GM18499 (cell line): ENCODE data around the gene WSCD2.

Source experiments
- ATAC-seq: cut with Tn5 transposase; IDR thresholded peaks from one replicate; pipeline ENCODE4 v1.9.1; 2021; ENCODE audit warnings: moderate number of reproducible peaks; ENCODE audit not compliant: insufficient read depth, unreplicated experiment

Gene WSCD2

GRCh38 chr12:108106599-108106998 is 22.5 kb upstream of the WSCD2 start:
- no peak for ATAC-seq

DNA sequence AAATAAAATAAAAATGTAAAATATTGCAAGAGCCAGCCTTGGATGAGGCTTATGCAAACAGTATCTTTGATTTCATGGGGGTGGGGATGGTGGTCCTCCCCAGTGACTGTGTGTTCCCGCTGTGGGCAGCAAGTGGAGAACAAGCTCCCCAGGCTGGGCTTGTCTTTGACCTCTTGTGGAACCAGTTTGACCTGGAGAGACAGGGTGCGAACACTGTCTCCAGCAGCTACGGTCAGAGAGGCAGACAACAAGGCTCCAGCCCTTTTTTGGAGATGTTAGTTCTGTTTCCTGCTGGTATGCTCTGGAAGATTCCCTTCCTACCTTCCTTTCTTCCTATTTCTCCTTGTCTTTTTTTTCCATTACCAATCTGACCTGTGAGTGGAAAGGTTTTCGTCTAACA is 21.8 kb upstream of the WSCD2 start:
- no peak for ATAC-seq

- no peak for ATAC-seq
These were observed 19.6 kb upstream of the WSCD2 start for GRCh38 chr12:108109504-108109903.

DNA sequence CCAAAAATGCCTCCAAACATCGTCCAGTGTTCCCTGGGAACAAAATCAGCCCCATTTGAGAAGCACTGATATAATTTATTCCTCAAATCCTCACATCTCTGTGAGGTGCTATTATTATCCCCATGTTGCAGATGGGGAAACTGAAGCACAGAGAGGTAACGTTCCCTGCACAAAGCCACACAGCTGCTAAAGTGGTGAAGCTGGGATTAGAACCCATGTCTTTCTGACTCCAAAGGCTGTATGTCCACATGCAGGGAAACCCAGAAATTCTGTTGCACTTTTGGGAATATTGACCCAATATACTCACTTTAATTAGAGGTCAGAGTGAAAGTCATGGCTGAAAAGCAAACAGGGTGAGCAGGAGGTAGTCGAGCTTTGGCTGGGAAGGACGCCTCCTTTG is 19.1 kb upstream of the WSCD2 start:
- ATAC-seq = no peak

- ATAC-seq = no peak
These were observed 18.2 kb upstream of the WSCD2 start for GRCh38 chr12:108110844-108111243.

GRCh38 chr12:108112832-108113556 is 16.1 kb upstream of the WSCD2 start:
- no peak for ATAC-seq

DNA sequence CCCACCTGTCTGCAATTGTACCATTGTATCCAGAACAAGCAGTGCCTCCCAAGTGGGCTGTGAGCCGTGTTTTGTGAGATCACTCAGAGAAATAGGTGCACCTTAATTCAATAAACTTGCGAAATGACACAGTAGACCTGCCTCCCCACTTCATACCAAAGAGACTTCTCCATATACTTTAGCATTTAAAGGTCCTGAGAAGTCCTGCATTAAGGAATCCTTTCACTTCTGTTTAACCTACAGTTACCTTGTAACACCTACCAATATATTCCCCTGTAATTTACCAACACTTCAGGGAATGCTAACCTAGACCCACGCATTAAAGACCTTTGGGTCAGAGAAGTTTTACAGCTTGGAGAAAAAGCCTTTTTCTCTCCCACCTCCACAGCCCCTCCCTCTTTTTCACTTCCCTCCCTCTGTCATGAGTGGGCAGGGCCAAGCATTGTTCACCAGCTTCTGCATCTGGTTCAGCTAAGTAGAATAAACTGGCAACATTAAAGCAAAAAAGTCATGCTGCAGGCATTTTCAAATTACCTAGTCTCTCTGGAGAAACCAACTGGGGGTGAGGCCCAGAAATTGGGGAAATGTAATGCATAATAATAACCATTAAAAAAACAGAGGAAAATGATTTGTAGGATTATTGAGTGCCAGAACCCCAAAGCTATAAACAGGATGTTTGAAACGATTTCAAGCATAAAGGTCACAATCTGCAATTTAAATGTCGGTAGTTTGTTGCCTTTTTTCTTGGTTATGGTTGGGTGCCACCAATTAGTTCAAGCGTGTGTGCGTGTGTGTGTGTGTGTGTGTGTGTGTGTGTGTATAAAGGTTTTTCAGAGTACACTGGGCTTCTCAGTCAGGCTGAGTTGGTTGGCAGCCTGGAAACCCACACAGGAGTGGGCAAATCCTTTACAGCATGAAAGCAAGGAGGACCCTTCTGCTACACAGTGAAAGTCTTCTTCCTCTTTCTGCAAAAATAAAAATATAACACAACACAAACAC is 13.7 kb upstream of the WSCD2 start:
- ATAC-seq = no peak

DNA sequence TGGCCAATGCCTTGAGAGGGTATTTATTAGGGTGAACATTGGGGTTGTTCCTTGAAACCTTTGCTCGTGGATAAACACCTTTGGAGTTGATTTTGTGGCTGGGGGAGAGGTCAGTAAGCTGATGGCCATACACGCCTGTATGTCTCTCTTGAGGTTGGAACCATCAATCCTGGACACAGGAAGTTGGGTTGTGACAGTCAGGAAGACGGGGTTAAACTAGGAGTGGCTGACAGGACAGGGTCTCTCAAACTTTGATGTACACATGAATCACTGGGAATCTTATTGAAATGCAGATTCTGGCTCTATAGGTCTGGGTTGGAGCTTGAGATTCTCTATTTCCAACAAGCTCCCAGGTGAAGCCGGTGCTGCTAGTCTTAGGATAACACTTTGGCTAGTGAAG is 12.8 kb upstream of the WSCD2 start:
- no peak for ATAC-seq

- no peak for ATAC-seq
These were observed 12.4 kb upstream of the WSCD2 start for GRCh38 chr12:108116699-108117098.

DNA sequence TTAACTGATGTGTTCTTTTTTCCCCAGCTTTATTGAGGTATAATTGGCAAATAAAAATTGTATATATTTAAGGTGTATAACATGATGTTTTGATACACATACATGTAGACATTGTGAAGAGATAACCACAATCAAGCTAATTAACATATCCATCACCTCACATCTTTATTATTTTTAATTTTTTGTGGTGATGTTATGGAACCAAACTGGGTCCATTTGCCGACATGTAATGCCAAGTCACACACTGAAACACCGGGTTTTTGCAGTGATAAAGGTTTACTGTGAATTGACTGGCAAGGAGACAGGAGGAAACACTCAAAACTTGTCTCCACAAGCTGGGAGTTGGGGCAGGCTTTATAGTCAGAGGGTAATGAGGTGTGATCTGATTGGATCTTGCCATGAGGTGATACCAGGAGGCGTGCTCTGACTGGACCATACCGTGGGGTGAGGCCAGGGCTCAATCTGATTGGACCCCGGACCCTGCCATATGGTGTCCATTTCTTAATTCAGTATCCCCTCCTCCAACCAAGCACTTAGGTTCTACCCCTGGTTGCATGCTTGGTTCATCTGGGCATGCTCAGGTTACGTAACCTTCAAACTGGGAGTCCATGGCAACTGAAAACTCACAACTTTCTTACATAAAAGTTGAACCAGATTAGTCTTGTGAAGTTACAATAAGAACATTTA is 11.8 kb upstream of the WSCD2 start:
- ATAC-seq = no peak

- no peak for ATAC-seq
These were observed 11.2 kb upstream of the WSCD2 start for GRCh38 chr12:108117902-108118301.

DNA sequence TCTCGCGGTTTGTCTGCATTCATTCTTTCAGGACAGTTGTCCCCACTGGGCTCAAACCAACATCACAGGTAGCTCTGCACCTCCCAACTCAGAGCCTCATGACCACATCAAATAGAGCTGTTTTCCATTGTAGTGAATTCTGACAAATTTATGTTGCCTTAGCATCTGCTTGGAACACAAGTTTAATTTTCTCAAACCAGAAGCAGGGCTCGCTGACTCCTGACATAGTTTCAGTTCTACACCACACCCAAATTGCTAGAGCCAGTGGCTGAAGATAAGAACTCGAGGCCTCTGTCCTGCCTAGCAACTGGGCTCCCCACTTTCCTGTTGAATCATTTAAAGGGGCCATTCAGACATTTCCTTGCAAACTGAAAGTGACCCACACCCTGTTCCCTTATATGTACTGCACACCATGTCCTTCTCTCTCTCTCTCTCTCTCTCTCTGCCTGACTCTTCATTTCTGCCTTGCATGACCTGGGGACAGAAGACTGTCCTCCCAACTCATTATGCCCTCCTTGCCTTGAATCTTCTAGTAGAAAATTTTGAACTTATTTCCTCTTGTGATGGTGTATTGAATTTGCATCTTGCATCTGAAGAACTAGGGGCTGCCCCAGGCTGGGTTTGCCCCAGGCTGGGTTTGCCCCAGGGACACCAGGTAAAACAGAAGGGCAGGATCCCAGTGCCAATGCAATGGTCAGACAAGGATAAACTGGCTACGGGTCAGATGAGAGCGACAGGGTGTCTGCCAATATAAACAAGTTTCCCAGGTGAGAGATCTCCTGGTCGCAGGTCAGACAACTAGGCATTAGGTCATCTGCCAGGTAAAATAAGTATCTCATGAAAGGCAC is 9.7 kb upstream of the WSCD2 start:
- ATAC-seq = no peak

- no peak for ATAC-seq
These were observed 8.9 kb upstream of the WSCD2 start for GRCh38 chr12:108119974-108120862.

DNA sequence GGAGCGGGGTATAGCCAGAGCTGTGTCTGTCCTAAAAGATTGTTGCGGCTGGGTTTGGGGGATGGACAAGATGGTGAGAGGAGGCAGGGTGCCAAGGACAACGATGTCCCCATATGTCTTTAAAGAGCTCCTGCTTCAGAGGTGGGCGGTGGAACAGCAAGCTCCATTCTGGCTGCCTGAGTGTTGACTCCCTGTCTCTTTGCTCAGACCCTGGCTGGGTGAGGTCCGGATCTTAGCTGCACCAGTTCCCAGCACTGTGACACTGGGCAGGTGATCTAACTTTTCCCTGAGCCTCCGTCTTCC is 8.3 kb upstream of the WSCD2 start:
- no peak for ATAC-seq

- no peak for ATAC-seq
These were observed 7.8 kb upstream of the WSCD2 start for GRCh38 chr12:108121320-108121719.

- no peak for ATAC-seq
These were observed 7.2 kb upstream of the WSCD2 start for GRCh38 chr12:108121728-108122471.

DNA sequence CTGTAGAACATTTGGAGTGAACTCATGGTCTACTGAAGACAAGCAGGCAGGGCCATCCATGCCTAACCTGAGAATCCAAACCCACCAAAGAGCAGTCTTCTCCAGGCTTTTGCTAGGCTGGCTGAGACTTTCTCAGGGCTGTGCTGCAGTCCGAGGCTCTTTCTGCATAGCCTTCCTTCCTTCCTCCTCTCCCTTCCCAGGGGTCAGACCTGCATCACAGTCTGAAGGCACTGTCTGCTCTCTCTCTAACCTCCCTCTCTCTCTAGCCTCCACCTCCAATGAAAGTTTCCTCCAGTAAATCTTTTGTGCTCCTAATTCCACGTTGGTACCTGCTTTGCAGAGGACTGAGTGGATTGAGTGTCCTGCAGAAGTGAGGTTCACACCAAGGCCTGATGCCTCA is 6.4 kb upstream of the WSCD2 start:
- ATAC-seq = no peak

DNA sequence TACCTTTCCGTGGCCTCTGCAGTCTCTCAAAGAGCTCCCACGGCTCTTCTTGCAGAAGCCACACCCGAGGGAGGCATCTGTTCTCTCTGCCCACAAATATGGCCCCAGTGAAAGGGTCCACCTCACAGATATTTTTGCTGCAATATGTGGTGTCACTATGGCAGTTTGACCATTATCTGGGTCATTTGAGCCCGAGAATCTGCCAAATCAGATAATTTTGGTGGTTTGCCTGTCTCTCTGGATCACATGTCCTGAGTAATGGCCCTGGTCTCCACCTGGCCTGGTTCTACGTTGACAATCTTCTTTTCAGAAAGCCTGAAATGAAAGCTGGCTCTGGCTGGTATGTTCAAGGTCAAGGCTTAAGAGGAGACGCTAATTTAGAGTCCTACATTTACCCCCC is 5.7 kb upstream of the WSCD2 start:
- no peak for ATAC-seq

GRCh38 chr12:108125073-108125472 is 4.0 kb upstream of the WSCD2 start:
- no peak for ATAC-seq
